Measurements from ENCODE around the gene PIP4K2C.
A peak's percentile ranks its signal among the peaks of the same experiment; 100 is the strongest.
"Not testable (repeated sequence)": the region's sequence is repeated elsewhere in the genome, so short reads cannot be mapped to it uniquely, and the experiment has no call there.

Gene PIP4K2C

GRCh38 chr12:57609781-57610553 lies 19.0 kb downstream of the PIP4K2C start:
- no peak for DNase-seq (ENCODE audit: low spot score)

- peak; percentile 76 for DNase-seq (ENCODE audit: low spot score)
Observed at GRCh38 chr12:57610554-57611107, 19.6 kb downstream of the PIP4K2C start.

- DNase-seq (ENCODE audit: low spot score) = peak; percentile 95
Observed at GRCh38 chr12:57611108-57611826, 20.3 kb downstream of the PIP4K2C start, which contains the start of gene ARHGEF25. Gene ARHGEF25 (plus strand): TSS chr12:57611435. CDS start chr12:57611895, 460 bp downstream.

- DNase-seq (ENCODE audit: low spot score) = peak; percentile 78
Observed at GRCh38 chr12:57611827-57612710, 21.1 kb downstream of the PIP4K2C start.

- DNase-seq (ENCODE audit: low spot score) = peak; percentile 67
Observed at GRCh38 chr12:57612711-57613426, 21.9 kb downstream of the PIP4K2C start.

- no peak for DNase-seq (ENCODE audit: low spot score)
Observed at GRCh38 chr12:57613427-57614109, 22.6 kb downstream of the PIP4K2C start.

GRCh38 chr12:57614178-57614947 lies 23.4 kb downstream of the PIP4K2C start:
- no peak for DNase-seq (ENCODE audit: low spot score)

GRCh38 chr12:57614948-57615500 lies 24.0 kb downstream of the PIP4K2C start:
- no peak for DNase-seq (ENCODE audit: low spot score)

GRCh38 chr12:57615637-57616036 lies 24.6 kb downstream of the PIP4K2C start:
- no peak for DNase-seq (ENCODE audit: low spot score)

GRCh38 chr12:57616383-57617101 lies 25.6 kb downstream of the PIP4K2C start:
- DNase-seq (ENCODE audit: low spot score) = no peak

- no peak for DNase-seq (ENCODE audit: low spot score)
Observed at GRCh38 chr12:57617942-57618341, 26.9 kb downstream of the PIP4K2C start.

- not testable (repeated sequence) for DNase-seq (ENCODE audit: low spot score)
Observed at GRCh38 chr12:57618431-57618830, 27.4 kb downstream of the PIP4K2C start.

GRCh38 chr12:57618966-57619433 lies 28.0 kb downstream of the PIP4K2C start:
- DNase-seq (ENCODE audit: low spot score) = no peak

GRCh38 chr12:57619434-57620244 lies 28.6 kb downstream of the PIP4K2C start:
- DNase-seq (ENCODE audit: low spot score) = peak; percentile 50

GRCh38 chr12:57620245-57620935 lies 29.4 kb downstream of the PIP4K2C start:
- peak; percentile 43 for DNase-seq (ENCODE audit: low spot score)

- peak; percentile 48 for DNase-seq (ENCODE audit: low spot score)
Observed at GRCh38 chr12:57620936-57621496, 30.0 kb downstream of the PIP4K2C start.

All from D341Med (cell line).